Vagina (tissue), 2 donors: ENCODE measurements around the gene OSBPL6.

ENCODE experiments used
- POLR2A ChIP-seq, 2 donors: fragments of 450-650 bp; IDR thresholded peaks; one replicate each; pipeline ENCODE4 v1.6.1; 2017; ENCODE audit warnings: antibody characterized with exemption in 2 of 2, mild to moderate bottlenecking in 2 of 2, moderate library complexity in 2 of 2
- TF ChIP-seq, protein P1 (sequence below), 3 experiments: fragments of 450-650 bp in 2 of 3; fragments of 200-600 bp in 1 of 3; sonication (generic) in 1 of 3; IDR thresholded peaks; one replicate each; pipeline ENCODE4 v1.5.1; 2017 to 2019; ENCODE audit warnings: antibody characterized with exemption in 3 of 3, mild to moderate bottlenecking in 2 of 3, moderate library complexity in 2 of 3

DNA sequence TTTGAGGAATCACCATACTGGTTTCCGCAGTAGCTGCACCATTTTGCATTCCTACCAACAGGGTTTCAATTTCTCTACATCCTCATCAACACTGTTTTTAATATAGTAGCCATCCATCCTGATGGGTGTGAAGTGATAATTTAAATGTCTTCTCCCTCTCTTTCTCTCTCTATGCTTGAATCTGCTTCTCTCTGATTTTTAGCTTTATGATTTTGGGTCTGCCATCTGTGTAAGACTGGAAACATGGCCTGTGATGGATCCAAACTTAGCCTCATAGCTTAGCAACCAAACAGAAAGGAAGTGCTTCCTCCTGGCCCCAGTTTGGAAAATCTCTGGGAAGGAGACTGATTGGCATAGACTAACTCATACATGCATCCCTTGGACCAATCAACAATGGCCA is 33.7 kb upstream of the OSBPL6 start:
- TF ChIP-seq, protein P1, sequence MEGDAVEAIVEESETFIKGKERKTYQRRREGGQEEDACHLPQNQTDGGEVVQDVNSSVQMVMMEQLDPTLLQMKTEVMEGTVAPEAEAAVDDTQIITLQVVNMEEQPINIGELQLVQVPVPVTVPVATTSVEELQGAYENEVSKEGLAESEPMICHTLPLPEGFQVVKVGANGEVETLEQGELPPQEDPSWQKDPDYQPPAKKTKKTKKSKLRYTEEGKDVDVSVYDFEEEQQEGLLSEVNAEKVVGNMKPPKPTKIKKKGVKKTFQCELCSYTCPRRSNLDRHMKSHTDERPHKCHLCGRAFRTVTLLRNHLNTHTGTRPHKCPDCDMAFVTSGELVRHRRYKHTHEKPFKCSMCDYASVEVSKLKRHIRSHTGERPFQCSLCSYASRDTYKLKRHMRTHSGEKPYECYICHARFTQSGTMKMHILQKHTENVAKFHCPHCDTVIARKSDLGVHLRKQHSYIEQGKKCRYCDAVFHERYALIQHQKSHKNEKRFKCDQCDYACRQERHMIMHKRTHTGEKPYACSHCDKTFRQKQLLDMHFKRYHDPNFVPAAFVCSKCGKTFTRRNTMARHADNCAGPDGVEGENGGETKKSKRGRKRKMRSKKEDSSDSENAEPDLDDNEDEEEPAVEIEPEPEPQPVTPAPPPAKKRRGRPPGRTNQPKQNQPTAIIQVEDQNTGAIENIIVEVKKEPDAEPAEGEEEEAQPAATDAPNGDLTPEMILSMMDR (IDR thresholded peaks at IDR 0.05) = no peak
- no peak for TF ChIP-seq POLR2A (IDR thresholded peaks at IDR 0.05)
